ENCODE data around the gene RPTOR.

RPTOR gene

DNA sequence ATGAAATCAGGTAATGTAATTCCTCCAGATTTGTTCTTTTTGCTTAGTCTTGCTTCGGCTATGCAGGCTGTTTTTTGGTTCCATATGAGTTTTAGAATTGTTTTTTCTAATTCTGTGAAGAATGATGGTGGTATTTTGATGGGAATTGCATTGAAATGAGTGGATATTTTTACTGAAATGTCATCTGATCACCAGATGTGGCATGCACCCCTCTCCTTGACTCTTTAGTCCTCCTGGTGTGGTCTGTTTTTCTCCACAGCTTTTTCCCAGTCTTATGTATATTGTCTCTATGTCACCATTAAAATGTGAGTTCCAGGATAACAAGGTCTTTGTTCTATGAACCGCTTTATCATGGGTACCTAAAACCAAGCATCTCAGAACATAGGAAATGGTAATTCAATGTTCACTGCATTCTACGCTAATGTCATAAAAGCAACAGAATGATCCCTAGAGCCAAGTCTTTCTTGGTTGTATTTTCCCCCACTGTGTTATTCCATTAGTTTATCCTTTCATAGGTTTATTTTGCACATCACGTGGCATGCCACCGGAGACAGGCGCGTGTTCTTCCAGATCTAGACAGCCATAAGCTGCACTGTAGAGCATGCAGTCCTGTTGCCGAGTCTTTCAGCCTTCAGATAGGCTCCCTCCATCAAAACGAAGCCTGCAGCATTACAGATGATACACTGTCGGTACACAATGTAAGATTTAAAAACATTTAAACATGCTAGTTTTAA is 172.5 kb downstream of the RPTOR start:
- H3K4ac ChIP-seq (ENCODE audit: low read depth, low read length): no peak overlapping the region
- no peak overlapping the region for H4K8ac ChIP-seq (ENCODE audit: low read depth, low read length)
- H4K5ac ChIP-seq (ENCODE audit: low read length): no peak overlapping the region
- H3K18ac ChIP-seq (ENCODE audit: low read length): no peak overlapping the region
- H3K4me2 ChIP-seq (ENCODE audit: low read length): no peak overlapping the region
- H3K23ac ChIP-seq (ENCODE audit: low read length): no peak overlapping the region
- no peak overlapping the region for H3K4me3 ChIP-seq (ENCODE audit: low read length)
- peaks cover 1% of the 10 kb centered on the region for H3K4me1 ChIP-seq (ENCODE audit: control insufficient read depth, low read depth, low read length)
- H3K56ac ChIP-seq (ENCODE audit: low read length): no peak overlapping the region
- H2BK120ac ChIP-seq (ENCODE audit: low read depth, low read length): no peak overlapping the region
- no peak overlapping the region for H2BK5ac ChIP-seq (ENCODE audit: low read length)
- H3K79me2 ChIP-seq (ENCODE audit: control insufficient read depth, insufficient read depth, low read length): peaks cover 6% of the 10 kb centered on the region
- H2BK15ac ChIP-seq (replicated peaks; ENCODE audit: low read depth): no peak overlapping the region
- H3K27ac ChIP-seq (ENCODE audit: low read depth, low read length): no peak overlapping the region
- H3K27me3 ChIP-seq (ENCODE audit: insufficient read depth, low read length, poor library complexity): no peaks in the 10 kb centered on the region
- peaks cover 22% of the 10 kb centered on the region for H3K79me1 ChIP-seq (ENCODE audit: low read length)
- no peaks in the 10 kb centered on the region for H3K36me3 ChIP-seq (ENCODE audit: control insufficient read depth, insufficient read depth, low read length)
- no peak overlapping the region for H2AK5ac ChIP-seq (ENCODE audit: low read length)
- no CpG with 5 or more reads among the region's 10 CpGs for WGBS (ENCODE audit: extremely low coverage, insufficient coverage, low lambda C conversion rate)
- H3K9ac ChIP-seq (ENCODE audit: low read length): no peak overlapping the region
- DNase-seq: no peak

DNA sequence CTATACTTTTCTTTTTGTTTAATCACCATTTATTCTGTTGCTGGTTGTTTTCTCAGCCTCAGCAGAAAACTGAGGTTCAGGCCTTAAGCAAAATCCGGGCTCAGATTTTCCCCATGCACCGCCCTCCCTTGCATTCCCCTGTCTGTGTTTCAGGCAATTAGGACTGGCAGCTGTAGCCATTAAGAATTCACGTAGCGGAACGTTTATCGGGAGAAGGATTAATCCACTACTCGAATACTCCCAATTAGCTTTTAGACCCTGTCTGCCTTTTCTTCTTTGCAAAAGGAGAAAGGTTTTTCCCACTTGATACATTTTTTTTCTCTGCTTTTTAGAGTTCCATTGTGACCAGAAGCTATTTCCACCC is 173.1 kb downstream of the RPTOR start:
- Histone ChIP-seq H3K27ac (ENCODE audit: low read depth, low read length) (no peak overlapping the region), H3K79me2 (ENCODE audit: control insufficient read depth, insufficient read depth, low read length) (peaks cover 7% of the 10 kb centered on the region), H2BK15ac (replicated peaks; ENCODE audit: low read depth) (no peak overlapping the region), H3K56ac (ENCODE audit: low read length) (no peak overlapping the region), H2BK120ac (ENCODE audit: low read depth, low read length) (no peak overlapping the region), H2BK5ac (ENCODE audit: low read length) (no peak overlapping the region), H3K4ac (ENCODE audit: low read depth, low read length) (no peak overlapping the region), H3K23ac (ENCODE audit: low read length) (no peak overlapping the region), H3K9ac (ENCODE audit: low read length) (no peak overlapping the region), H2AK5ac (ENCODE audit: low read length) (no peak overlapping the region), H3K27me3 (ENCODE audit: insufficient read depth, low read length, poor library complexity) (no peaks in the 10 kb centered on the region), H4K5ac (ENCODE audit: low read length) (no peak overlapping the region), H4K8ac (ENCODE audit: low read depth, low read length) (no peak overlapping the region), H3K79me1 (ENCODE audit: low read length) (peaks cover 22% of the 10 kb centered on the region), H3K4me1 (ENCODE audit: control insufficient read depth, low read depth, low read length) (peaks cover 1% of the 10 kb centered on the region), H3K4me3 (ENCODE audit: low read length) (no peak overlapping the region), H3K4me2 (ENCODE audit: low read length) (no peak overlapping the region), H3K36me3 (ENCODE audit: control insufficient read depth, insufficient read depth, low read length) (no peaks in the 10 kb centered on the region), H3K18ac (ENCODE audit: low read length) (no peak overlapping the region)
- no CpG with 5 or more reads among the region's 7 CpGs for WGBS (ENCODE audit: extremely low coverage, insufficient coverage, low lambda C conversion rate)
- DNase-seq: no peak

DNA sequence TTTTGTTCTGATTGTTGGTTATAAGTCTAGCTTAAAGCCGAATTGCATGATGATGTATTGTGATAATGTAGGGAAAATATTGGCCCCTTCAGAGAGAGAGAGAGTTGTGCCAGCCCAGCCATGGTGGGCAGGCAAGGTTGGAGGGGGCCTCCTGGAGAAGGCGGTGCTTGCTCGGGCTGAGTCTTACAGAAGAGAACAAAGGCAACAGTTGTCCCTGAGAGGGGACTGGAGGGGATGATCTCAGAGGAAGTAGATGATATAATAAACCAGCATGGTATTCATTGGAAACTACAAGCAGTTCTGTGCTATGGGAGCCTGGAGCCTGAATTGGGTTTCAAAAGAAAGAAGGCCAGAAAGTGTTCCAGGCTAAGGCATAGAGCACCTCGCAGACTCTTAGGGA is 173.8 kb downstream of the RPTOR start:
- Histone ChIP-seq H3K4me2 (ENCODE audit: low read length) (no peak overlapping the region), H4K8ac (ENCODE audit: low read depth, low read length) (no peak overlapping the region), H3K79me2 (ENCODE audit: control insufficient read depth, insufficient read depth, low read length) (peaks cover 9% of the 10 kb centered on the region), H3K9ac (ENCODE audit: low read length) (no peak overlapping the region), H3K18ac (ENCODE audit: low read length) (no peak overlapping the region), H3K23ac (ENCODE audit: low read length) (no peak overlapping the region), H3K27ac (ENCODE audit: low read depth, low read length) (no peak overlapping the region), H2BK5ac (ENCODE audit: low read length) (no peak overlapping the region), H3K56ac (ENCODE audit: low read length) (no peak overlapping the region), H3K79me1 (ENCODE audit: low read length) (peaks cover 24% of the 10 kb centered on the region), H3K27me3 (ENCODE audit: insufficient read depth, low read length, poor library complexity) (no peaks in the 10 kb centered on the region), H2BK120ac (ENCODE audit: low read depth, low read length) (no peak overlapping the region), H3K4me1 (ENCODE audit: control insufficient read depth, low read depth, low read length) (peaks cover 1% of the 10 kb centered on the region), H2BK15ac (replicated peaks; ENCODE audit: low read depth) (no peak overlapping the region), H3K4me3 (ENCODE audit: low read length) (no peak overlapping the region), H2AK5ac (ENCODE audit: low read length) (no peak overlapping the region), H4K5ac (ENCODE audit: low read length) (no peak overlapping the region), H3K36me3 (ENCODE audit: control insufficient read depth, insufficient read depth, low read length) (no peaks in the 10 kb centered on the region), H3K4ac (ENCODE audit: low read depth, low read length) (no peak overlapping the region)
- no CpG with 5 or more reads among the region's 4 CpGs for WGBS (ENCODE audit: extremely low coverage, insufficient coverage, low lambda C conversion rate)
- DNase-seq: no peak

DNA sequence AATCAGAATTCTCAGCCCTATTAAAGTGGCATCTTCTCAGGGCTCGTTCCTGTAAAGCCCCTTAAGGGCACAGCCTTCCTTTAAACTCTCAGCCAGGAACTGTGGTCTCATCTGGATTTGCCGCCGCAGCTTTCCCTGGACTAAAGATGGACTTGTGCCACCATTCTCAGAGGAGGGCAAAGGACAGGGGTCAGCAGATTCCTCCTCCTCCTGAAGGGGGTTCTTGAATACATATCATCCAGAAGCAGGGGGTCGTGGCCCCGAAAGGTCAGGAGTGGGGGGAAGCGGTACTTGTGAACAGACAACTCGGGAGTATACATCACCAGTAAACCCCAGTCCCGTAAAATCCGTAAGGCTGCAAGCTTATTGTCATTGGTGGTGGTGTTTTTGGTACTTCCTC is 174.8 kb downstream of the RPTOR start:
- no peak overlapping the region for H3K18ac ChIP-seq (ENCODE audit: low read length)
- no CpG with 5 or more reads among the region's 9 CpGs for WGBS (ENCODE audit: extremely low coverage, insufficient coverage, low lambda C conversion rate)

DNA sequence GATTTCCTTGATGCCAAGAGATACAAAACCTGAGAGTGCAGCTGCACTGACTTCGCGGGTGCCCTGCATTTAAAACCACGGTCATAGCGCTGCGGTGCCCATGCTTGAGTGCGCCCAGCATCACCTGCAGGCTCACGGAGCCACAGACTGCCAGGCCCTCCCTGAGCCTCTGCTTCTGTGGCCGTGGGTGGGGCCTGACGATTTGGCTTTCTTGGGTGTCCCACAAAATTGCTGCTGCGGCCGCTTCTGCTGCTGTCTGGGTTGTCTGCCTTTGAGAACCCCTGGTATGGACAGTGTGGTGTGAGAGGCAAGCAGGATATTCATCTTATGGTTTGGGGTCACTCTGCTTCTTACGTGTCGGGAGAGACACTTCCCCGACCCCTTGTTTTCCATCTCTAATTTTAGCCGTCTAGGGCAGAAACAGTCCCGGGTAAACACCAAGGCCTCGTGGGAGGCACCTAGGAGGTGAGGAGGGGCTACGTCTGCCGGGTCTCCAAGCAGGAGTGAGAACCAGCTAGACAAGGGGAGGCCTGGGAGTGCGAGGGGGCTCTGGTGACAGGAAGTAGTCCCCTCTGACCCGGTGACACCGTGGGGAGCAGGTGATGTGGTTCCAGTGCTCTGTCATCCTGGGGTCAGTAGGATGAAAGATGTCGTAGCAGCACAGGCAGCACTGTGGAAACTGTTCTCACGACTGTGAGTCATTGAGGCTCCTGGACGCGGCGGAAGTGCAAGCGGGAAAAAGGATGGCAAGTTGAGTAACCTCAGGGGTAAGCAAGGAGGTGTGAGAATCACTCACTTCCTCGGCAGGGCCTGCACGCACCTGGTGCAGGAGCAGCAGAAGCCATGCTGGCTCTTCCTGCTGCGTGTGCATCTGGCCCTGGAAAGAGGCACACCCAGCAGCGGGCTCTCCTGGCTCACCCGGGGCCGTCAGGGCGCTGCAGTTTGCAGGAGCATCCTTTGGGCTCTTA is 176.3 kb downstream of the RPTOR start:
- Histone ChIP-seq H3K36me3 (ENCODE audit: control insufficient read depth, insufficient read depth, low read length) (no peaks in the 10 kb centered on the region), H4K8ac (ENCODE audit: low read depth, low read length) (no peak overlapping the region), H3K79me1 (ENCODE audit: low read length) (peaks cover 29% of the 10 kb centered on the region), H3K27ac (ENCODE audit: low read depth, low read length) (no peak overlapping the region), H3K27me3 (ENCODE audit: insufficient read depth, low read length, poor library complexity) (no peaks in the 10 kb centered on the region), H2BK120ac (ENCODE audit: low read depth, low read length) (no peak overlapping the region), H4K5ac (ENCODE audit: low read length) (no peak overlapping the region), H3K4me1 (ENCODE audit: control insufficient read depth, low read depth, low read length) (peaks cover 5% of the 10 kb centered on the region), H3K18ac (ENCODE audit: low read length) (no peak overlapping the region), H3K56ac (ENCODE audit: low read length) (no peak overlapping the region), H3K9ac (ENCODE audit: low read length) (no peak overlapping the region), H3K79me2 (ENCODE audit: control insufficient read depth, insufficient read depth, low read length) (peaks cover 9% of the 10 kb centered on the region), H2AK5ac (ENCODE audit: low read length) (no peak overlapping the region), H3K4ac (ENCODE audit: low read depth, low read length) (no peak overlapping the region), H2BK5ac (ENCODE audit: low read length) (no peak overlapping the region), H3K4me2 (ENCODE audit: low read length) (no peak overlapping the region), H2BK15ac (replicated peaks; ENCODE audit: low read depth) (no peak overlapping the region), H3K23ac (ENCODE audit: low read length) (no peak overlapping the region), H3K4me3 (ENCODE audit: low read length) (no peak overlapping the region)
- DNase-seq: peak; percentile 50
- no CpG with 5 or more reads among the region's 35 CpGs for WGBS (ENCODE audit: extremely low coverage, insufficient coverage, low lambda C conversion rate)

More for the DNA sequence above, 174.8 kb downstream of the RPTOR start:
- H3K4me1 ChIP-seq (ENCODE audit: control insufficient read depth, low read depth, low read length): peaks cover 1% of the 10 kb centered on the region
- H2AK5ac ChIP-seq (ENCODE audit: low read length): no peak overlapping the region
- no peak for DNase-seq
- H2BK120ac ChIP-seq (ENCODE audit: low read depth, low read length): no peak overlapping the region
- H3K23ac ChIP-seq (ENCODE audit: low read length): no peak overlapping the region
- H3K79me2 ChIP-seq (ENCODE audit: control insufficient read depth, insufficient read depth, low read length): peaks cover 9% of the 10 kb centered on the region
- no peaks in the 10 kb centered on the region for H3K36me3 ChIP-seq (ENCODE audit: control insufficient read depth, insufficient read depth, low read length)
- H3K4me2 ChIP-seq (ENCODE audit: low read length): no peak overlapping the region
- no peak overlapping the region for H3K27ac ChIP-seq (ENCODE audit: low read depth, low read length)
- no peak overlapping the region for H3K56ac ChIP-seq (ENCODE audit: low read length)
- H3K9ac ChIP-seq (ENCODE audit: low read length): no peak overlapping the region
- H3K27me3 ChIP-seq (ENCODE audit: insufficient read depth, low read length, poor library complexity): no peaks in the 10 kb centered on the region
- no peak overlapping the region for H3K4ac ChIP-seq (ENCODE audit: low read depth, low read length)
- no peak overlapping the region for H4K5ac ChIP-seq (ENCODE audit: low read length)
- no peak overlapping the region for H3K4me3 ChIP-seq (ENCODE audit: low read length)
- no peak overlapping the region for H4K8ac ChIP-seq (ENCODE audit: low read depth, low read length)
- H2BK15ac ChIP-seq (replicated peaks; ENCODE audit: low read depth): no peak overlapping the region
- peaks cover 25% of the 10 kb centered on the region for H3K79me1 ChIP-seq (ENCODE audit: low read length)
- H2BK5ac ChIP-seq (ENCODE audit: low read length): no peak overlapping the region

Data from mesendoderm (in vitro differentiated cells).